Cerebellar cortex (tissue), 1 donor: ENCODE results near the gene DSC1.
"Not testable (repeated sequence)": the region's sequence is repeated elsewhere in the genome, so short reads cannot be mapped to it uniquely, and the experiment has no call there.

Source experiments
- DNase-seq: peaks from one replicate; pipeline ENCODE4 v3.0.0-alpha.2; 2015; ENCODE audit warnings: low spot score

The DSC1 gene

DNA sequence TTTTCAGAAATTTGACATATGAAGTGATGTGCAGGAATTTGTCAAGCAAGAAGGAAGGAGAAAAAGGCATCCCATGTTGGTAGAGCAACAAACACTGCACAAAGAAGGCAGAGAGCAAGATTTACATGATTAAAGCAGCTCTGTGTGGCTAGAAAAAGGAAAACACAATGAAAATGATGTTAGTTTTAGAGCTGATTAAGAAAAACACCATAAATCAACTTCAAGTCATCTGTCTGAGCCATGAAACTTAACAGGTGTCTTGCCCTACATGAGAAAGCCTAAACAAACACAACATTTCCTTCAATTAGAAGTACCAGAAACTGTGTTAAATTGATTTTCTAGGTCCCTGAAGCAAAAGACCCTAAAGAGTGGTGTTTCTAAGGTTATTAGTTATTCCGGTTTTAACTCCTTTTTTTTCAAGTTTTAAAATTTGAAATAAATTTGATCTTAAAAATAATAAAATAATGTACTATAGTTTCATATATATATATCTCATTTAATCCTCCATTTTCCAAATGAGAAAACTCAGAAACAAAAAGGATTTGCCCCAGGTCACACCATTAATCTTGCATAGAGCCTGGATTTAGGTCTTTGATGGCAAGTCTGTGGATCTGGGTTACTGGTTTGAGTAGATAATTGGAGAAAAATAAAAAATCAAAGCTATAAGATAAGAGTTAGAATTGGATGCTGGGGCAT lies 8.6 kb upstream of the DSC1 start:
- DNase-seq, result no peak

DNA sequence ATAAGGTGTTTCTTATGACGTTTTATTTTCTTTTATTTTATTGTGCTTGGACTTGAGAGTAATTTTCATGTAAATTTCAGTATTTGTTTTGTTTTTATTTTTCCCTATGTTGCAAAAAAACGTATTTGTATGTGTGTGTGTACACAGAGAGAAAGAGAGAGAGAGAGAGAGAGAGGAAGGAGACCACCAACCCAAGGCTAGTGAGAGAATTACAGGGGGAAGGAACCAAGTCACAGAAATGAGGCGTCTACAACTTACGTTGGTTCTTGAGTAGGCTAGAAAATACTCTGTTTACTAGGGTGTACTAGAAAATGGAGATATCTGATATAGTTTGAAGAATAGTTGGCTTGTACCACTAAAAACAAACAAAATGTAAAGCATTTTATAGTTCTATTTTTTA lies 7.7 kb upstream of the DSC1 start:
- no peak for DNase-seq

DNA sequence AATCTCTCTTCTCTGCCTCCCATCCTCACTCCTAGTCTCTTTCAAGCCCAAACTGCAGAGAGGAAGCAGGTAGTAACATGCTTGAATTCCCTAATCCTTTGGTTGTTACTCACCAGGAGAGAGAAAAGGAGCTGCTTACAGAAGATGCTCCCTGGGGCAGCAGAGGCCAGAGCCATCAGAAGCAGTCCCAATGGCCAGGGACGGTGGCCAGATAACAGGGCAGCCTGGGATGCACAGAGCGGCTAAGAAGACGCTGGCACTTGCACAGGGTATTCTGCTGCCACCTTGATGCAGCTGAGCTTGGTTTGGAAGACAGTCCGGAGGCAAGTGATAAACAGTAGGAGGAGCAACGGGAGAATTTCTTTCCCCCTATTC lies 250 bp downstream of the DSC1 start:
- DNase-seq, result no peak

DNA sequence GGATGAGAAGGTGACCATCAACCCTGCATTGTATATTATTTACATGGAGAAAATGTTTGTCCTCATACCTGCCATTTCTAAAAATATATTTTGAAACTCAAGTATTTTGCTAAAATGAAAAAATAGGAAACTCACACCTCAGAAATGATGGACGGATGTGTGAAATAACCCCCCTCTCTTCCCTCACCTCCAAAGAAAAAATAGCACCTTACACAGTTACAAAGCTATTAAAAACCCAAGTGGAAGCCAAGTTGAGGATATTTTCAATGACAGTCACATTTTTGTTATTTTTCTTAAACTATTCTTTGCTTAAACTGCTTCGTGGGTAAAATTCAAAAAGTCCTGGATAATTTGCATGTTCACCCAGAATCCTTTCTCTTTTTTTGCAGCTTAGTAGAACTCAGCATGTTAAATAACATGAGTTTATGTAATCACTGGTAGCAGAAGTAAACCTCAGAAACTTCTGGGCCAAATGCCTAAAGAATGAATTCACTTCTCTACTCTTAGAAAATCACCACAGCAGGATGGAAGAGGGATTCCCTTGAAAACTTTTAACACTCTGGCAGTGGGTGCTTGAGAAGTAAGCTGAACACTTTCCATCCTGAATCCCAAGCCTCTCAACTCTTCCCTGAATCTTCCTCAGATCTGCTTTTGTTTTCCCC lies 768 bp downstream of the DSC1 start:
- no peak for DNase-seq

DNA sequence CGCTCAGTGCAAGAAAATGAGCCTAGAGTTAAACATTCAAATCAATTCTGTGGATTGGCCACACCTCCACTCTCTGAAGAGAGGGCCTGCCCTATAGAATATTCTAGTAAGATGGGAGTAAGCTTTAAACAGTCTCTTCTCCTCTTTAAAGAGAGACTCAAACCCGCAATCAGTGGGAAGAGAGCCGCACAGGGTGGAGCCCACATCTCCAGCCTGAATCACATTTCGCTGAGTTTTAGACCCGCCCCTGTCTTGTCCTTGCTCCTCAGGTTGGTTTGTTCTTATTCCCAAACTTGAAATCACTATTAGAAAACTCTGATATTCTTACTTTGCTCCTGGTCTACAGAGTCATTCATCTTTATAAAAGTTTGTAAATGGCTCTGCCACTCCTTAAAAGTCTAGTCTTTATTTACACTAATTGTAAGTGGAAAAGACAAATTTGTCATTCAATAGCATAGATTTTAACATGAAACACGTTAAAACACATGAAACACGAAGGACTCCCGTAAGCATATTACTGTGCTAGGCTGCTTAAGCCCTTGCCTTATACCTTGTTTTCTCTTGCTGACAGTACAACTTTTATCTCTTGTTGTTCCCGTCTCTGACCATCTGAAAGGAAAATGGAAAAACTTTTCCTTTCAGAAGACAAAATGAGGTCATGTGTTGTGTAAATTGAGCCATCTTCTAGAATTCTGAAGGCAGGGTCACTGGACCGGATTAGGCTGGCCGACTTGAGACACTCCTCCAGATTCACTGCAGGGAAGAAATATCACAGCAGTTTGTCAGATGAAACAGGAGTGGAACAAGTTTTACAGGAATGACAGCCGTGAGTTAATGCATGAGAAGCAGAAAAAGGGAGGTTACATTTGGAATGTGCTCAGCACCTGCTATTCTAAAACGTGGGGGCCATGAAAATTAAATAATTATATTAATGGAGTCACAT lies 5.6 kb downstream of the DSC1 start:
- no peak for DNase-seq

DNA sequence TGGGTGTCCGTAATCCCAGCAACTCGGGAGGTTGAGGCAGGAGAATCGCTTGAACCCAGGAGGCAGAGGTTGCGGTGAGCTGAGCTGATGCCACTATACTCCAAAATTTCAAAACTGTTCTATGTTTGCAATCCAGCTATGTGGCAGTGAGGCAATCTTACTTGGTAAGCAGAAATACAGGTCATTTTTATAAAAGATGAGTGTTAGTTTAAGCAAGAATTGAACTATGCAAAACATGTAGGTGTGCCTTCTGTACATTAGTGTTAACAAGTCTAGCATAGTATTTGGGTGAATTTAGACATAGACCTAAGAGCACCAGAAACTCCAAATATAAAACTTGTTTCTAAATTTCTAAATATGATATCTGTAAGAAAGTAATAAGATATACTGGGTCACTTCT lies 7.2 kb downstream of the DSC1 start:
- no peak for DNase-seq

DNA sequence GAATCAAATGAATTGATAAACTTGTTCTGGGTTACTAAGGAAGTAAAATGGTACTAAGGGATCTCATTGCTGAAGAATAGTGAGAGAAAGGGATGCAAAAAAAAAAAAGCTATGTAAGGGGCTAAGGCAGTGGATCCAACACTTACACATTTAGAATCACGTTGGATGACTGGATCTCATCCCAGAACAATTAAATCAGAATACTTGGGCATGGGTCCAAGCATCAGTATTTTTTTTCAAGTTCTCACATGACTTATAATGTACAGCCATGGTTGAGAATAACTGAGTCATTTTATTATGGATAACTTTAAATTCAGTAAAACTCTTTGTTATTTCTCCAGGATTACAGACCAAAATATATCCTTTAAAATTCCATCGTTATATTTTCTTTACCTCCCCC lies 8.5 kb downstream of the DSC1 start:
- DNase-seq, result no peak

DNA sequence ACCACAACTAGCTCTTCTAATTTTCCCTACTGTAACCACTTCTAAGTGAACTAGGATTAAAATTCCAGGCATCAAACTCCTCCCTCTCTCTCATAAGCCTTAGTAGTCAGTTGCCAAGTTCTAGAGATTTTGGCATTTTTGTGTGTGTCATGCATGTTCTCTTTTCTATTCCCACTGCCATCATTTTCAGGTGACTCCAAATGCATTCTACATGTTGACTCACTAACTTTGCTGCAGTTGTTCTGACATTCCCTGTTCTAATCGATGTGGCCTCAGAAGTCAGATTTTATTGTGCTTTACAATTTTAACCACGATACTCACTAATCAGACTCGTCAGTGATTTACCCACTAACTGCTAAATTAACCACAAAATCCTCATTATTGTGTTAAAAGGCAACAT lies 13.3 kb downstream of the DSC1 start:
- no peak for DNase-seq

DNA sequence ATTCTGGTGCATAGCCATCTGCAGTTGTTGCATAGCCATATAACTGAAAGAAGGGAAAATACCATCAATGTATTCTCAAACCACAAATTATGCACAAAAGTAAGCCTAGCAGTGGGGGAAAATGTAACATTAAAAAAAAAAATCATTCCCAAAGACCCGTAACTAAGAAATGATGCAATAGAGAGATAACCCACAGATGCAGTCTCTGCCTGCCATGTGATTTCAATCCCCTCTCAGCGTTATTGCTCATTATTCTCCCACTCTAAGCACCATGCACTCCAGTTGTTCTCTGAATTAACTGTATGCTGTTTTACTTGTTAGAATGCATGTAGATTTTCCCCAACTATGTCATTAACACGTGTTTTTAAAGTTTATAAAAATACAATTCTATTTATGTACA lies 14.1 kb downstream of the DSC1 start:
- no peak for DNase-seq

DNA sequence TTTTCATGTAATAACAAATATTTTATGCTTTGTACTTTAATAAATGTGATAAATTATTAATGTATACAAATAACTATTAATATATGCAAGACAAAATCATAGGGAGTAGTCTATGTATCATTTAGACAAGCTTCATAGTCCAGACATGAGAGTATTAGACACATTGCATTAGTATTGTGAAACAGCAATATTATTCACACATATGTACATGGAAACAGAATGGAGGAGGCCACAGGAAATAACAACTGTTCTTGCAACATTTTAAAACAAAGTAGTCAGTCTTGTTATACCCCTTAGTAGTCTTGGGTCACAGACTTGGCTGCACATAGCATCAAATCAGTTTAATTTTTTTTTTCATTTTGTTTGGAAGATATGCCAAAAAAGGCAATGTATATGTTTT lies 15.8 kb downstream of the DSC1 start:
- DNase-seq, result no peak

DNA sequence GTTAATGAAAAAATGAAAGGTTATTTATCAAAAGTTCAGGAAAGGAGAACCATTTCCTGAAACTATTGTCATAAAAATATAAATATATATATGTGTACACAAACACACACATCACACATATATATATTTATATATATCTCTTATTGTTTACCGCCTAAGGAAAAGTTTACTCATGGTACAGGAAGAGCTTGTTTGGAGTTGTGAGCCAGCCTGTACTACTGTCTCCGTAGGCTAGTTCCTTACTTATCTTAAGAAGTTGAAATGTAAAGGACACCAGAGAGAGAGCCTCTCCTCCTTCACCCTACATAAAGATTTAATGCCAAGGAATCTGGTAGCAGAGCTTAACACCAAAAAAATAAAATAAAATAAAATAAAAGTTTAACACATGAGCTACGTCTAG lies 19.6 kb downstream of the DSC1 start:
- DNase-seq, result no peak

DNA sequence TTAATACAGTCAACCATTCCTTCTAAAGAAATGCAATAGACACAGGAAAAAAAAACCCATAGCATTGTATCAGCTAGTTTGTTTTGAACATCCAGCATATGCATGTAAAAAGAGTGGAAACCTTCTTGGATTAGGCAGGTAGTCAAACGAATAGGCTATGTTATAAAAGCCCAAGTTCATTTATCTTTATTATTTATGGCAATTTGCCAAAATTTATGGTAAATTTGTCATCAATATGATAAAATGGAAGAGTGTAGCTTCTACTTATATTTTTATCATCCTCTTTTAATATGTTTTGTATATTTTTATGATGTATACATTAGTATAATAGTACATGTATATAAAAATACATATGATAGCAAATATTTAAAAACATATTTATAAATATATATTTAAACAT lies 23.9 kb downstream of the DSC1 start:
- no peak for DNase-seq

DNA sequence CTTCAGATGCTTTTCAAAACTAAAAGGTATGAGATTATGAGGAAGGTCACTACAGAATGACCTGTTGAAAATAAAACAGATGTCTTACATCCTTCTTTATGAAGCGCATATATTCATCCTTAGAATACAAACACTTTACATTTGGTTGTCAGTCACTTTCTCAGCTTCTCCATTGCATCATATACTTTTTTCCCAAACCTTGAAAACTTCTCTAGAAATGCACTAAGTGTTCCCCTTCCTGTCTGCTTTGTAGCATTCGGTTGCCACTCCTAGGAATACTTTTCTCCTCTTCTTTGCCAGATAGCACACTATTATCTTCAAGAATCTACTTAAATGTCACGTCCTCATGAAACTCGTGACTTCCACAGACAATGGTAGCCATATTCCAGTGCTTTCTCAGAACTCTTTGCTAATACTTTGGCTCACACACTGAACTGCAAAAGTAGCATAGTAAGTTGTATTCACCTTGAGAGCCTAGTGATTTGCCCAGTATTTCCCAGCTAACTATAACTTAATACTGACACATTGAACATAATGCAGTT lies 27.6 kb downstream of the DSC1 start:
- no peak for DNase-seq

DNA sequence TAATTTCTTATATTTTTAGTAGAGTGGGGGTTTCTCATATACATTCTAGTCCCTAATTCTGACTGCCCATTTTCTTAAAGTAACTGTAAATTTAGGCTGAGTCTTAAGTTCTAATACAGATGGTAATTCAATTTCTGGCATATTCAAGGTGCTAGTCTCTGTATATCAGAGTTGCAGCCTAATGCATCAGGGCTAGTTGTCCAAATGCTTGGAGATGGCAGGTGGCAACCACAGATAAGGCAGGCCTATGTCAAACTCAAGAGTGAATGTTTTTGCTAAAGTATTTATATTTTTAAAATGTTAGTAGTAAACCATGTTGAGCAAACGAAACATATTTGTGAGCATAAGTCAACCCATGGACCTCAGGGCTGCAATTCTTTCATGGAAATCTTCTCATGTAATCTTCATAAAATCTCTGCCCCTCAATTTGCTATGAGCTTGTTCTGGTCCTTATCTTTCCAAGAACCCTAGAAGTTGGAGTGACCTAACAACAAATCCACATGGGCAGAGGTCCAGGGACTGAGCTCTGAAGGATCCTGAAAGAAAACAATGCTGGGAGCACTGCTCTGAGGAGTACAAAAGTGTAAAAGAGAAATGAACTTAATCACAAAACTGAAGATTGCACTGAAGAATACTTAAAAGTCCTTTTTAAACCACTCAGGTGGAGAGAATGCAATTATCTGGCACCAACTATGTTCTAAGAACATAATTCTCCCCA lies 33.1 kb downstream of the DSC1 start:
- no peak for DNase-seq

DNA sequence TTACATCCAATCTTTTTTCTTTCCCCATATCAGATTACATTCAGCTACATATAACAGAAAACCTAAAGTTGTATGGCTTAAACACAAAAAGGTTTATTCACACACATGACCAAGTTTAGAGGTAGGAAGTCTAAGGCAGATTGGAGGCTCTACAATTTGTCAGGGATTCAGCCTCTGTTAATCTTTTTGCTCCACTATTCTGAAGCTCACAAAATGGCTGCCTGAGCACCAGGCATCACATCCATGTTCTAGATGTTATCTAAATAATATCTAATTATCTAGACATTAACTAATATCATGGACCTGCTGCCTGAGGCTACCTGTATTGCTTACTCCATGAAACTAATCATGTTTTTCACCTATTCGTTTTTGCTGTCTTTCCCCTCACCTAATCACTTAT lies 36.8 kb downstream of the DSC1 start:
- no peak for DNase-seq

DNA sequence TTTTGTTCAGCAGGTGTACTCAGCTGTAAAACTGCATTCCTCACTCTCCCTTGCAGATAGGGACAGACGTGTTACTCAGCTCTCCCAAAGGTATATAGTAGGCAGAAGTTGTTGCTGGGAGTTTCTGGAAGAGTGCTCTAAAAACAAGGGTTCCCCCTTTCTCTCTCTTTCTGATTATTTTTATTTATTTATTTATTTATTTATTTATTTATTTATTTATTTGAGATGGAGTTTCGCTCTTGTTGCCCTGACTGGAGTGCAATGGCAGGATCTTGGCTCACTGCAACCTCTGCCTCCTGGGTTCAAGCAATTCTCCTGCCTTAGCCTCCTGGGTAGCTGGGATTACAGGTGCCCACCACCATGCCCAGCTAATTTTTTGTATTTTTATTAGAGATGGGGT lies 39.5 kb downstream of the DSC1 start:
- not testable (repeated sequence) for DNase-seq

DNA sequence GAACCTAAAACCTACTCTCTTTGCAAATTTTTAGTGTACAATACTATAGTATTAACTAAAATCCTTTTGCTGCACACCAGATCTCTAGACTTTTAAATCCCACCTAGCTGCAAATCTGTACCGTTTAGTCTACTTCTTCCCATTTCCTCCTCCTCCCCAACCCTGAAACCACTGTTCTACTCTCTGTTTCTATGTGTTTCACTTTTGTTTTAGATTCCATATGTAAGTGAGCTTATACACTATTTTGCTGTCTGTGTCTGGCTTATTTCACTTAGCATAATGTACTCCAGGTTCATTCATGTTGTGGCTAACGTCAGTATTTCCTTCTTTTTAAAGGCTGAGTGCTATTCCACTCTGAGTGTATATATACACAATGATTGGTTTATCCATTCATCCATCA lies 42.1 kb downstream of the DSC1 start:
- no peak for DNase-seq

DNA sequence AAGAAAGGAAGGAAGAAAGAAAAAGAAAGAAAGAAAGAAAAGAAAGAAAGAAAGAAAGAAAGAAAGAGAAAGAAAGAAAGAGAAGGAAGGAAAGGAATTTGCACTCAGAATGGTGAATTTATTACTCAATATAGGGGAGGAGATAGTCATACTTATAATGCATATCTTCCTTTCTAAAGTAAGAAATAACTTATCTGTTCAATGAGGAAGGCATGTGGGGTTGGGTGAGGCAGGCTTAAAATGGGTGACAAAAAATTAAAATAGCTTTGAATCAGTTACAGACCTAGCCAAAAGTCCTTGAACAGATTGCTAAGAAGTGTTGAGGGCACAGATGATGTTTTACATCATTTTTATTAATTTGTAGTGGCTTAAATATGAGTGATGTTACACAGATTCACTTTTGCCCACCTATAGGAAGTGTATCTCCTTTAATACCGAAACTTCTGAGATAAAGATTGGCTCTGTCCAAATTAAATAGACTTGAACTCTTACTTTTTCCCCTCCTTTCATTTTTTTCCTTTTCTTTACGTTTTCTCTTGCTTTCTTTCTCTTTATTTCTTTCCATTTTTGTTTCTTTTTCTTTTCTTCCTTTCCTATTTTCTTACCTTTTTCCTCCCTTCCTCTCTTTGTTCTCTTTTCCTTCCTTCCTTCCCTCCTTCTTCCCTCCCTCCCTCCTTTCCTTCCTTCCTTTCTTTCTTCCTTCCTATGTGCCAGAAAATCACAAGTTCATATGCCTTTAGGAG lies 45.6 kb downstream of the DSC1 start:
- no peak for DNase-seq

DNA sequence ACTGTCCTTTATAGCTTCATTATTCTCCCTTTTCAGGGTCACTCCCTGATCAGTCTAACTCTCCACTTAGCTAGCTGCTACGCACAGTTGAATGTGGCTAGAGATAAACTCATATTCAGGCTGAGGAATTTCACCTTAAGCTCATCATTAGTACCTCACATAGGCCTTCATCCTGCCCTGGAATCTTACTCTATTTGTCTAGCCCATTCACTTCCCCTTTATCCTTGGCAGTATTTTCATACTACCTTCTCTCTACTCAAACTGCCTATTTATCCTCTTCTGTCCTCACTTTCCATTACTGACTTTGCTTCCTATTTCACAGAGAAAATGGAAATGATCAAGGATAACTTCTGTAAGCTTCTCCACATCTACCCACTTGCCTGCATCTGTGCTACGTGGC lies 49.9 kb downstream of the DSC1 start:
- DNase-seq, result no peak

DNA sequence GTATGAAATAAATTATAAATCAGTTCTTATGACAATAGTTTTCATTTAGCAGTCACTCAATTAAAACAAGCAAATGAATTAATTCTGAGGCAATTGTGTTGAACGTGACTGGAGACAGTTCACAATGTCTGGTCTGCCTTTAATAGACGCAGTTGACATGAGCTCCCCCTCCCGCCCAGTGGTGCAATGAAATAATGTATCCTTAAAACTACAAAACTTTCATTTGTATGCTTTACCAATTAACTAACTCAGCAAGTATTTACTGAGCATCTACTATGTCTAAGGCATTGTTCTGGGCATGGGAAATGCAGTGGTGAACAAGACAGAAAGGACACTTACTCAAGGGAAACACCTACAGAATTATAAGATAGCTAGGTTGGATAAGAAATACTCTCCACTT lies 56.9 kb downstream of the DSC1 start:
- no peak for DNase-seq

DNA sequence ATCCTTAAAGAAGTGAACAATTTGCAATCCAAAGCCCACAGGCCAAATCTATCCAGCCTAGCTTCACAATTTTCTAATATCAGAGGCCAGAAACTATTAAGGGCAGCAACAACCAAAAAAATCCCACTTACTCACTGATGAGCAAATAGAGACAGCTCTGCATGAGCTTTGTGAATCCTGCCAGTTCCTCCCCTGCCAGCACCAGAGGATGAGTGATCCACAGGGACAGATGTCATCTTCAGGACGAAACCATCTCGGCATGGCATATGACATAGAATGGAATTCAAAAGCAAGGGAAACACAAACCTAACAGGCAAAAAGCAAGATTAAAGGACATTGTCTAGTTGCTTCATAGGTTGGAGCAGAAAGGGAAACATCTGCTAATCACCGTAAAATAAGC lies 58.2 kb downstream of the DSC1 start:
- no peak for DNase-seq
